Left cardiac atrium (tissue), 4 donors: ENCODE results near the gene CLMN. TPM values are rescaled to one million over a fixed set of nuclear protein-coding genes. Genes with fewer than 3 reads are reported as not detected.
"Not testable (repeated sequence)": the region's sequence is repeated elsewhere in the genome, so short reads cannot be mapped to it uniquely, and the experiment has no call there.

ENCODE experiments used
- ATAC-seq, 2 donors: fragments of 200-7000 bp; cut with Tn5 transposase; one replicate each; pipeline ENCODE4 v1.9.1; 2020; ENCODE audit warnings: mild to moderate bottlenecking in 2 of 2, moderate library complexity in 2 of 2
- DNase-seq: peaks from one replicate; pipeline ENCODE4 v3.0.0-alpha.2; 2020
- intact Hi-C, 2 donors: fragments of 100-400 bp; cut with DNase I; formaldehyde crosslinking; loops; one replicate each; pipeline versions ENCODE4 v1.14.1 to v1.15.1; 2022 to 2023
- total RNA-seq, 2 donors: library from RNA; stranded (reverse); fragmentation: NEBNext Ultra II Directional; extraction: Animal tissue kit (Norgen Biotek cat#: 25700); gene quantifications; one replicate each; pipeline ENCODE4 v1.2.1, GENCODE V29; 2021
- donor health status: DM: no; HTN: yes; CAD: no.
- donor health status: DM: no; HTN: yes; CAD: no; lungs with severe emphysema.
- donor health status: DM: yes; HTN: yes; CAD: no.
- donor health status: Dilated cardiomyopathy.

The CLMN gene
- total RNA-seq, 2 donors from 2014 or later = 11.1 to 13.2 TPM

DNA sequence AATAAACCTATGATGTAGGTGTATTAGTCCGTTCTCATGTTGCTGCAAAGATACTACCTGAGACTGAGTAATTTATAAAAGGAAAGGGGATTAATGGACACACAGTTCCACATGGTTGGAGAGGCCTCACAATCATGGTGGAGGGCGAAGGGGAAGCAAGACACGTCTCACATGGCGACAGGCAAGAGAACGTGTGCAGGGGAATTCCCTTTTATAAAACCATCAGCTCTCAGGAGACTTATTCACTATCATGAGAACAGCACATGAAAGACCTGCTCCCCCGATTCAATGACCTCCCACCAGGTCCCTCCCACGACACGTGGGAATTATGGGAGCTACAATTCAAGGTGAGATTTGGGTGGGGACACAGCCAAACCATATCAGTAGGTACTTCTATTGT is 103.7 kb downstream of the CLMN start:
- no peak for ATAC-seq
- no peak for DNase-seq
- intact Hi-C loops = no loop called here

DNA sequence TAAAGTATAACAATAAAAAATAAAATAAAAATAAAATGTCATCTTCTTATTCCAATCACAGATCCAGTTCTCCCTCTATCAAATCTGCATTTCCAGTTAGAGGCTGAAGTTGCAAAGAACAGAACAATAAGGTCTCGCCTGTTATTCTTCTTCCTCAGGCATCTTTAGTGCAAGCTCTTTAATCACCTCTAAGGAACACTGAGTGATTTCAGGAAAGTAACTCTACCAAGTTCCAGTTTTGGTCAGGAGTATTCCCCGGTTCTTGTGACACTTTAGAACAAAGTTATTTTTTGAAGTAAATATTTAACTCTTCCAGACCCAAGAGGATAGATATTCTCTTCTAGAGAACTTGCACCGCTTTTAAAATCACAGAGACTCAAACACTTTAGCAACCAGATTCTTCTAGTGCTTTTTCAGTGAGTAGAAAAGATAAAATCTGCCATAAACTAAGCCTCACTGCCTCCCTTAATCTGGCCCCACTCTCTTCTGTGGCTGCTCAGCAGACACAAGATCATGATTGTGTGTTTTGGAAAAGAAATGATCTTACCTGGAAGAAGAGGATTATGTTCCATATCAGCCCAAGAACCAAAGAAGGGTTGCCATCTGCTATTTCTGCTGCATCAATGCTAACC is 104.5 kb downstream of the CLMN start:
- intact Hi-C loops = no loop called here
- DNase-seq = no peak
- no peak for ATAC-seq

- intact Hi-C loops = no loop called here
- DNase-seq = no peak
- ATAC-seq = no peak
These were observed 105.9 kb downstream of the CLMN start for GRCh38 chr14:95213774-95214173.

DNA sequence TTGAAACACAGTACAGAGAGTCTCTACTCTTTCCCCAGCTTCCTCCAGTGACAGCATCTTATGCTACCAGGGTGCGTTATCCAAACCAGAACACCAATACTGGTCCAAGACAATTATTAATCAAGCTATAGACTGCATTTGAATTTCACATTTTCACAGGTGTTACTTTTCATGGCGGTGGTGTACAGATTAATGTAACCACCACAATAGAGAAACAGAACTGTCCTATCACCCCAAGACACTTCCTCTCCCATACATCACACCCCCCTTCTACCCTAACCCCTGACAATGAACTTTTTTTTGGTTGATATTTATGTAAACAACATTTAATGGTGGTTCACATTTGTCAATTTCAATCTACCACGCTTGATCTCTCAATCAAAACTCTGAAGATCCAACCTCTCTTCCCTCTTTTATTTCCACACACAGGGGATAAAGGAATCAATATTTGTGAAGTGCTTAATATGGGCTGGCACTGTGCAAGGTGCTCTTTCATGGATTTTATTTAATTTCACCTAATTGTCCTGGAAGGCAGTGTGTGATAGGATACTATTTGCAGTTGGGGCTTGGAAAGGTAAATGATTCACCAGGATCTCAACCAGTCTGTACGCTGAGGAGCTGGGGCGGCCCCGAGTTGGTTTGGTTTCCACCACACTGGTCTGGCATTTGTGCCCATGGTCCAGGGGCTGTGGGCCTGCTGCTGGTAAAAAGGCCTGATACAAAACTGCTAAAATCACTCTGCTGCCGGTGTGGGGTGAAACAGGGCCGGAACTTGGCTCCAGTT is 107.8 kb downstream of the CLMN start:
- intact Hi-C loops = no loop called here
- no peak for DNase-seq
- ATAC-seq = no peak

DNA sequence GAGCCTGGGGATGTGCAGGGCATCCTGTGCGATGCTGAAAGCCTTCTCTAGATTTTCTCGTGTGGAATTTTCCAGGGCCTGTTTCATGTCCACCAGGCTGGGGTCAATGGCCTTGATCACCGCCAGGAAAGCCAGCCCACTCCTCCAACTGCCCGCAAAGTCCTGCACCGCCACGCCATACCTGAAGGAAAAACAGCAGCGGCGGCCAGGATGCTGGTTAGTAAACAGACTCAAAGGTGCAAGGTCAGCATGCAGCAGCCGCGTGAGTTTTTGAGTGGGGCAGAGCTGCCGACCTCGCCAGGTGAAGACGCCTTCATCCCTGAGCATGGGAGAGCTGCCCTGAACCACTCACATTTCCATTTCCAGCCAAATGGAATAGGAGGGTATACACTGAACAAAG is 109.0 kb downstream of the CLMN start:
- DNase-seq (no peak), ATAC-seq (no peak)
- intact Hi-C loops = no loop called here

- intact Hi-C loops = no loop called here
- DNase-seq (no peak), ATAC-seq (no peak)
These were observed 111.1 kb downstream of the CLMN start for GRCh38 chr14:95208598-95208997.

GRCh38 chr14:95207475-95208233 is 112.1 kb downstream of the CLMN start:
- DNase-seq (no peak), ATAC-seq (no peak)
- intact Hi-C loops = no loop called here

- intact Hi-C loops = no loop called here
- DNase-seq = no peak
- ATAC-seq = no peak
These were observed 113.2 kb downstream of the CLMN start for GRCh38 chr14:95206534-95206933.

- ATAC-seq (no peak), DNase-seq (no peak)
- intact Hi-C loops = no loop called here
These were observed 115.0 kb downstream of the CLMN start for GRCh38 chr14:95204705-95205104.

GRCh38 chr14:95201745-95202144 is 118.0 kb downstream of the CLMN start:
- intact Hi-C loops, ATAC-seq, DNase-seq: not testable (repeated sequence)

DNA sequence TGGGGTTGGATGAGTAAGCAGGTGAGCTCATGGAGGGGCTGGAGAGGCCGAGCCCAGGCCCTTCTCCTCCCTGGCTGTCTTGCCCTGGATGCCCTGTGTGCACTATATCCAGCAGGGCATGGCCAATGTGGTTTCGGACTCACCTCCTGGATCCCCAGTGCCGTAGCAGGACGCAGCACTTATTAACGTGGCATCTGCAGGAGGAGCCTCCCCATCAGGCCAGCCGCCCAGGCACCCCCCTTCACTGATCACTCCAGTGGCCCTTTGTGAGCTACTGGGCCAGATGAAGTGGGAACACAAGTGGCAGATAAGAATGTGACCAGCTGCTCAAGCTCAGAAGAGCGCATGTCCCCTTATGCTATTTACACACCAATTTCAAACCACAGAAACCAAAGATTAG is 119.3 kb downstream of the CLMN start:
- DNase-seq = no peak
- peak; percentile 78 to 81 for ATAC-seq
- intact Hi-C loops = no loop called here

DNA sequence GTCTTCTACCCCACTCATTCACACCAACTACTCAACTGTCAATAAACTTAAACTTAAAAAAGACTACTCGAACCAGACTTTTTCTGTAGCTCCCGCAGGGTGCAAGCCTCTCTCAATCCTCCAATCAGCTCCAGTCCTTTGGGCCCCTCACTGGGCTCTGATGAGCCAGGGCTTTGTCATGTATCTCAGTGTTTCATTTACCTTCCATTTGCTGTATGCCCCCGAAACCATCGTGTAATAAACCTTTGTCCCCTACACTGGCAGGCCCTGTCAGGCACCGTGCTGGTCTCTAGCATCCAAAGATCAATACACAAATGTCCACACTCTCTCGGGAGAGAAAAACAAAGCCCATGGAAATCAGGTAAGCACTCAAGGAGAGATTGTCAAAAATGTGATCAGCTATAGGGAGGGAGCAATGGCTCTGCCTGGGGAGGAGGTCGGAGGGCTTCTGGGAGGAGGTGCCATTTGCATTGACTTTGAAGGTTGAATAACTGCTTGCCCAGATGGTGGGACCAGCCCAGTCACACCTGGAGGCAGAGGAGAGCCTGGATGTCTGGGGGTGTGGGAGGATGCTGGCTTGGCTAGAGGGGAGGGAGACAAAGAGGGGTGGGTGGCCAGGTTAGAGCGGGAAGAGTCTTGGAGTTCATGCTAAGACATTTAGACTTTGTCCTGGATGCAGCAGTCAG is 120.3 kb downstream of the CLMN start:
- DNase-seq = no peak
- intact Hi-C loops = loop anchor here in 1 of 2 donors (10.0 kb wide), 1 partner anchor 235 kb away; no protein-coding TSS in a partner anchor
- ATAC-seq = no peak

GRCh38 chr14:95198320-95198719 is 121.4 kb downstream of the CLMN start:
- ATAC-seq = no peak
- DNase-seq = no peak
- intact Hi-C loops = loop anchor here in 1 of 2 donors (10.0 kb wide), 1 partner anchor 236 kb away; no protein-coding TSS in a partner anchor

DNA sequence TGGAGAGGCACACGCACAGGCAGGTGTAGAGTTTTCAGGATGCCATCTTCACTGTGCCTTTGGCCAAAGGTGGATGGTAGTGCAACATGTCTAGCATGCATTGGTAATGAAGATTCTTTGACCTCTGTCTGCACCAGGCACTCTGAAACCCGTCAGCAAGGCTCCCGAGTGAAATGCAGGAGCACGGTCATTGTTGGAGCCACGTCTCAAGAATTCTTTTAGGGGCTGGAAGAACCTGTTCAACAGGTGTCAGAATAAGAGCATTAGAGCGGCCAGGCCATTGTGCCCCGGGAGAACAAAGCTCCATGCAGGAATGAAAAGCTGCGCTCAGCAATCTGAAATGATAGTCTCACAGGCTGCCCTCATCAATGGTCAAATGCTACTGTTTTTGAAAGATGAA is 122.2 kb downstream of the CLMN start:
- DNase-seq = no peak
- intact Hi-C loops = loop anchor here in 1 of 2 donors (10.0 kb wide), 1 partner anchor 237 kb away; no protein-coding TSS in a partner anchor
- no peak for ATAC-seq

DNA sequence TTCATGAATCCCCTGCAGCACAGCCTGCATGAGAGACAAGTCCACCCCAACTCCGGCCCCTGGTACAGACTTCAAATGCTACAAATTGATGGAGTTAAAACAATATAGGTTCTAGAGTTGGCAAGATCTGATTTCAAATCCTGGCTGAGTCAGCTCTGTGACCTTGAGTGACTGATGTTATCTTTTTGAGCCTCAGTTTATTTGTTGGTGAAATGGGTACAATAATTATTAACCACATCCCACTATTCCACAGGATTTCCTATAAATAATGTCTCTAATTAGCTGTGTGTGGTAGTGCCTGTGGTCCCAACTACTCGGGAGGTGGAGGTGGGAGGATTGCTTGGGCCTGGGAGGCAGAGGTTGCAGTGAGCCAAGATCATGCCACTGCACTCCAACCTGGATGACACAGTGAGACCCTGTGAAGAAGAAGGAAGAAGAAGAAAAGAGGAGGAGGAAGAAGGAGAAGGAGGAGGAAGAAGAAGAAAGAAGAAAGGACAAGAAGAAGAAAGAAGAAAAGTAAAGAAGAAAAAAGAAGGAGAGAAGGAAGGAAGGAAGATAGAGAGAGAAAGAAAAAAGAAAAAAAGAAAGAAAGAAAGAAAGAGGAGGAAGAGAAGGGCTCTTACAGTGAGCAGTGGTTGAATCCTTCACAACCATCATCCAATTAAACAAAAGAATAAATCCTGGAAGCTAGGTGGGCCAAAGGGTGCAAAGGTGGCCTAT is 122.7 kb downstream of the CLMN start:
- no peak for ATAC-seq
- intact Hi-C loops = loop anchor here in 1 of 2 donors (10.0 kb wide), 1 partner anchor 238 kb away; no protein-coding TSS in a partner anchor
- no peak for DNase-seq

DNA sequence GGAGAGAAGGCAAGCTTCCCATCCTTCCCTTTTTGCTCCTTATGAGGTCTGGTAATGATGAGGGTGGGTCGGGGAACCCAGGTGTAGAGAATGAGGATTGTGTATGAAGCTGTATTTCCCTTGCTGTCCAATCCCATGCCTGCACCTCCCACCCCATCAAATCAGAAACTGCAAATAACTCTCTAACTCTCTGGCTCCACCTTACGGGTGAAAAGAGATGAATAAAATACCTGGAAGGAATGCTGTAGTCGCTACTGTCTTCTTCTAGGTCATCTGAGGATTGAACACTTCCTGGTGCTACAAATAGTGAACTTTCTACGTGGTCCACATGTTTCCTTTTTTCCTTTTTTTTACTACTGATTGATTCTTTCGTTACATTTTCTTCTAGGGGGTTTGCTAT is 123.4 kb downstream of the CLMN start:
- intact Hi-C loops = loop anchor here in 1 of 2 donors (10.0 kb wide), 1 partner anchor 239 kb away; no protein-coding TSS in a partner anchor
- DNase-seq = no peak
- peak; percentile 23 to 41 for ATAC-seq

DNA sequence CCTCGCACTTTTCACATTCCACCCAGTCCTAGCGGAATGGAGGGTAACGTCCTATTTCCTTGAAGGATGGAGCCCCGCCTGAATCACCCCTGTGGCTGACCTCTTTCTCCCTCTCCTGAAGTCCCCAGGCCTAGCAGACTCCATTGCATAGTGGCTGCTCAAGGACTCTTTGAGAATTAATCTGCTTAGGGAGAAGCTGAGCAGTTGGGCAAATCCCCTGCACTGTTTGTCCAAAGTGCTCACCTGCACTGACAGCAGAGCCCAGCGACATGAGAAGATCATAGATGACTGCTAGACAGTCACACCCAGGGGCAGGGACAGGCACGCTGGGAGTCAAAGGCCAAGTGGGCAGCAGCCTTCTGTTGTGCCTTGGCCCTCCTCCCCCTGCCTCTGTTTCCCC is 124.7 kb downstream of the CLMN start:
- ATAC-seq = no peak
- intact Hi-C loops = loop anchor here in 1 of 2 donors (10.0 kb wide), 1 partner anchor 240 kb away; no protein-coding TSS in a partner anchor
- no peak for DNase-seq

DNA sequence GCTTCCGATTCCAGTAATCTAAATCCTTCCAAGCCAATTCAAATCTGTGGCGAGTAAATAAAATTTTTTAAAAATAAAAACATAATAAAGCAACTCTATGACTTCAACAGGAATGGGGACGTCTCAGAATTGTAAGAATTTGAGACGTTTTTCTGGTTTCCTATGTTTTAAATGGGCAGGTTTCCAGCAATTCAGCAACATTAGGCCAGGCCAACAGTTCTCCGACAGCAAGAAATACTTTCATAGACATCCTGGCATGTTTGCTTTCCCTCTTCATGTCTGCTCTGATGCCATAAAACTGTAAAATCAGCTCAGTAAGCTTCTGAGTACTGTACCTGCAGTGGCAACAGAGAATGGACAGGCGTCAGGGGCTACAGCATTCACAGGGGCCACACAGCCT is 126.6 kb downstream of the CLMN start:
- DNase-seq (no peak), ATAC-seq (no peak)
- intact Hi-C loops = loop anchor here in 1 of 2 donors (10.0 kb wide), 1 partner anchor 242 kb away; no protein-coding TSS in a partner anchor
